ENCODE data around the gene TMEM238L. TPM values are rescaled to one million over a fixed set of nuclear protein-coding genes. Genes with fewer than 3 reads are reported as not detected.

Gene TMEM238L
- total and polyA plus RNA-seq, 9 of the 15 experiments (the other 6 are each of a cell fraction or from before 2014, with no cell fraction given), result not detected

- no peak for TF ChIP-seq ZNF518B (CRISPR knock-in tag; IDR thresholded peaks at IDR 0.05)
- TF ChIP-seq CBX1 (IDR thresholded peaks at IDR 0.05; ENCODE audit: low read depth), result no peak
- TF ChIP-seq TAF15 (IDR thresholded peaks at IDR 0.05; ENCODE audit: low read depth, low read length), result no peak
- TF ChIP-seq BCL6 (CRISPR knock-in tag; IDR thresholded peaks at IDR 0.05), result no peak
These were observed 42.6 kb downstream of the TMEM238L start (continued) for GRCh38 chr17:10761281-10761680.

- no peaks in the 10 kb centered on the region for H3K9me1 ChIP-seq (ENCODE audit: control insufficient read depth, insufficient read depth, low read length)
- no TSS peak for BruUV-seq (replicated peaks)
- H3K27me3 ChIP-seq (ENCODE audit: control insufficient read depth in 2 of 2, insufficient read depth in 2 of 2, low read length in 2 of 2), result peaks cover 3 to 20% of the 10 kb centered on the region in 2 experiments; a peak in 3 of 5 replicates
- H3K4me2 ChIP-seq (ENCODE audit: insufficient read depth, low read length), result no peak overlapping the region
- no peaks in the 10 kb centered on the region for H3K79me2 ChIP-seq (ENCODE audit: control insufficient read depth, insufficient read depth, low read length)
- H4K20me1 ChIP-seq (replicated peaks; ENCODE audit: control insufficient read depth, insufficient read depth, low read length), result peaks cover 6% of the 10 kb centered on the region; the same call in 1 of the 2 replicates
- in situ Hi-C loops (cut with MboI) (no loop called here), intact Hi-C loops (cut with micrococcal nuclease) (no loop called here)
- DNase-seq (ENCODE audit: extremely low read depth in 1 of 4, low spot score in 3 of 4) (no peak), ATAC-seq (no peak), FAIRE-seq (no peak)
- CTCF ChIA-PET (ENCODE audit: low intra/inter-chr PET ratio), result no interaction called here
- H3K9me3 ChIP-seq (replicated peaks; ENCODE audit: control insufficient read depth, insufficient read depth, low read depth, low read length), result no peaks in the 10 kb centered on the region
- WGBS (ENCODE audit: insufficient coverage, low coverage, missing lambda C conversion rate), result 1% methylated on average over 6 of the region's 6 CpGs
- no peak for TF ChIP-seq ZNF395 (CRISPR knock-in tag; IDR thresholded peaks at IDR 0.05)
- no peak for TF ChIP-seq STAG1 (CRISPR knock-in tag; IDR thresholded peaks at IDR 0.05; ENCODE audit: borderline replicate concordance)
- no peak for TF ChIP-seq XRCC5 (IDR thresholded peaks at IDR 0.05; ENCODE audit: low read depth, low read length)
- TF ChIP-seq SREBF2 (CRISPR knock-in tag; IDR thresholded peaks at IDR 0.05), result no peak
- TF ChIP-seq LCOR (CRISPR knock-in tag; IDR thresholded peaks at IDR 0.05), result no peak
- TF ChIP-seq NBN (IDR thresholded peaks at IDR 0.05; ENCODE audit: low read depth), result no peak
- TF ChIP-seq STAT5B (CRISPR knock-in tag; IDR thresholded peaks at IDR 0.05), result no peak
- no peaks in the 10 kb centered on the region for H3K4me1 ChIP-seq (replicated peaks in 1 of 2; ENCODE audit: control insufficient read depth in 2 of 2, insufficient read depth in 2 of 2, low read length in 2 of 2)
- H3K9ac ChIP-seq (ENCODE audit: insufficient read depth in 1 of 2, low read depth in 2 of 2, low read length in 2 of 2), result no peak overlapping the region
- no peak overlapping the region for H3K4me3 ChIP-seq
- no peak overlapping the region for H2AFZ ChIP-seq (ENCODE audit: low read depth, low read length)
- H3K36me3 ChIP-seq (ENCODE audit: control insufficient read depth, insufficient read depth, low read length), result no peaks in the 10 kb centered on the region
- H3K27ac ChIP-seq (ENCODE audit: extremely low read depth, low read depth, low read length), result no peak overlapping the region
- POLR2A ChIA-PET, result interaction anchor here (0.7 kb wide), 1 partner anchor 979 kb away, joined by 3 read pairs; no protein-coding TSS in a partner anchor
These were observed 45.8 kb downstream of the TMEM238L start for GRCh38 chr17:10758062-10758461.

All from K562 (cell line).